ENCODE results near the gene SCFD2.

DNA sequence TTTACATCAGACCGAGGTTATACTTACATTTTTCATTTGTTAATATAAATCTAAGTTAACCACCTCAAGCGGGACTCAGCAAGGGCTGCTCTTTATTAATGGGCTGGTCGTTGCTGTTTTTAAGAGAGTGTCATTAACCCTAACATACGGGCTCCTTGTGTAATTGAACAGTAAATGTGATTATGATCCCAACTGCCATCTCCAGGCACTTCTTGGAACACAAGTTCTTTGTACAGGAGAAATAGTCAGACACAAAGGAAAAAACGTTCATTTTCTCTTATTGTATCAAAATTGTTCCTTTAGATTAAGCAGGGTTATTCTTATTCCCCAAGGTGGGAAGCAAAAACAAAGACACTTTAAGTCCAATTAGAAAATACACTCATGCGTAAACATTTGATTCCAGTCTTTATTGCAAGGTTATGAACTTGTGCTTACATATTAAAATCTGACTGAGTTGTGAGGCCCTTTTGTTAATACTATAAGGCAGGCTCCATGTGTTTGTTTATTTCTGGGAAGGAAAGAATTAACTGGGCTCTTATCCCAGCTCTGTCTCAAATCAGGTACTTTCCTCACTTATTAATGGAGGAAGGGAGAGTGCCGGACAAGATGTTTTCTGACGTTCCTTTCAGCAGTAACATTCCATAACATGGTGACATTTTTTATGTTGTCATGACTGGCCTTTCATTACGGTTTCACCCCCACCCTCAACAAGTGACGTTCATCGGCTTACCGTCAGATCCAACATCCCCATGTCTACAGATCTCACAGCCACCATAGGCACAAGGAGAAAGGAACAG lies 407.8 kb downstream of the SCFD2 start:
- TF ChIP-seq, protein P1, sequence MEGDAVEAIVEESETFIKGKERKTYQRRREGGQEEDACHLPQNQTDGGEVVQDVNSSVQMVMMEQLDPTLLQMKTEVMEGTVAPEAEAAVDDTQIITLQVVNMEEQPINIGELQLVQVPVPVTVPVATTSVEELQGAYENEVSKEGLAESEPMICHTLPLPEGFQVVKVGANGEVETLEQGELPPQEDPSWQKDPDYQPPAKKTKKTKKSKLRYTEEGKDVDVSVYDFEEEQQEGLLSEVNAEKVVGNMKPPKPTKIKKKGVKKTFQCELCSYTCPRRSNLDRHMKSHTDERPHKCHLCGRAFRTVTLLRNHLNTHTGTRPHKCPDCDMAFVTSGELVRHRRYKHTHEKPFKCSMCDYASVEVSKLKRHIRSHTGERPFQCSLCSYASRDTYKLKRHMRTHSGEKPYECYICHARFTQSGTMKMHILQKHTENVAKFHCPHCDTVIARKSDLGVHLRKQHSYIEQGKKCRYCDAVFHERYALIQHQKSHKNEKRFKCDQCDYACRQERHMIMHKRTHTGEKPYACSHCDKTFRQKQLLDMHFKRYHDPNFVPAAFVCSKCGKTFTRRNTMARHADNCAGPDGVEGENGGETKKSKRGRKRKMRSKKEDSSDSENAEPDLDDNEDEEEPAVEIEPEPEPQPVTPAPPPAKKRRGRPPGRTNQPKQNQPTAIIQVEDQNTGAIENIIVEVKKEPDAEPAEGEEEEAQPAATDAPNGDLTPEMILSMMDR (IDR thresholded peaks at IDR 0.05; ENCODE audit: insufficient read depth, low read length), result no peak
- TF ChIP-seq POLR2AphosphoS5 (IDR thresholded peaks at IDR 0.05; ENCODE audit: low read depth) (no peak), SPI1 (IDR thresholded peaks at IDR 0.05; ENCODE audit: borderline replicate concordance, low read depth) (no peak), GABPA (IDR thresholded peaks at IDR 0.05; ENCODE audit: low read depth) (no peak)
- TF ChIP-seq, protein P2, sequence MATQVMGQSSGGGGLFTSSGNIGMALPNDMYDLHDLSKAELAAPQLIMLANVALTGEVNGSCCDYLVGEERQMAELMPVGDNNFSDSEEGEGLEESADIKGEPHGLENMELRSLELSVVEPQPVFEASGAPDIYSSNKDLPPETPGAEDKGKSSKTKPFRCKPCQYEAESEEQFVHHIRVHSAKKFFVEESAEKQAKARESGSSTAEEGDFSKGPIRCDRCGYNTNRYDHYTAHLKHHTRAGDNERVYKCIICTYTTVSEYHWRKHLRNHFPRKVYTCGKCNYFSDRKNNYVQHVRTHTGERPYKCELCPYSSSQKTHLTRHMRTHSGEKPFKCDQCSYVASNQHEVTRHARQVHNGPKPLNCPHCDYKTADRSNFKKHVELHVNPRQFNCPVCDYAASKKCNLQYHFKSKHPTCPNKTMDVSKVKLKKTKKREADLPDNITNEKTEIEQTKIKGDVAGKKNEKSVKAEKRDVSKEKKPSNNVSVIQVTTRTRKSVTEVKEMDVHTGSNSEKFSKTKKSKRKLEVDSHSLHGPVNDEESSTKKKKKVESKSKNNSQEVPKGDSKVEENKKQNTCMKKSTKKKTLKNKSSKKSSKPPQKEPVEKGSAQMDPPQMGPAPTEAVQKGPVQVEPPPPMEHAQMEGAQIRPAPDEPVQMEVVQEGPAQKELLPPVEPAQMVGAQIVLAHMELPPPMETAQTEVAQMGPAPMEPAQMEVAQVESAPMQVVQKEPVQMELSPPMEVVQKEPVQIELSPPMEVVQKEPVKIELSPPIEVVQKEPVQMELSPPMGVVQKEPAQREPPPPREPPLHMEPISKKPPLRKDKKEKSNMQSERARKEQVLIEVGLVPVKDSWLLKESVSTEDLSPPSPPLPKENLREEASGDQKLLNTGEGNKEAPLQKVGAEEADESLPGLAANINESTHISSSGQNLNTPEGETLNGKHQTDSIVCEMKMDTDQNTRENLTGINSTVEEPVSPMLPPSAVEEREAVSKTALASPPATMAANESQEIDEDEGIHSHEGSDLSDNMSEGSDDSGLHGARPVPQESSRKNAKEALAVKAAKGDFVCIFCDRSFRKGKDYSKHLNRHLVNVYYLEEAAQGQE (IDR thresholded peaks at IDR 0.05; ENCODE audit: insufficient replicate concordance, low read depth), result no peak

All from HL-60 (cell line).